PC-9 (cell line): ENCODE data around the gene GPER1. TPM values are rescaled to one million over a fixed set of nuclear protein-coding genes. Genes with fewer than 3 reads are reported as not detected.

Experiments
- BruUV-seq: library from RNA; stranded (reverse); fragments of 400-500 nt; replicated peaks from 2 replicates; lab custom pipeline; 2021; lab: Mats Ljungman, UMichigan
- CTCF ChIA-PET: fragments of 300-600 bp; sonication (Branson Sonifier 250); formaldehyde crosslinking; loops from one replicate; lab custom pipeline; 2022; ENCODE audit warnings: antibody characterized with exemption; lab: Charles Lee
- POLR2A ChIA-PET: fragments of 300-600 bp; sonication (Branson Sonifier 250); formaldehyde crosslinking; loops from one replicate; lab custom pipeline; 2022; ENCODE audit warnings: antibody characterized with exemption; ENCODE audit not compliant: unreplicated experiment; lab: Charles Lee
- DNase-seq, 2 experiments: peaks; one replicate each; pipeline versions ENCODE4 v3.0.0 to v3.0.0-alpha.2; 2015 to 2022; ENCODE audit warnings: mixed read lengths in 1 of 2
- H2AFZ ChIP-seq: fragments of 200-600 bp; sonication (generic); 2 replicates; pipeline ENCODE4 v1.8.1; 2017; ENCODE audit warnings: antibody characterized with exemption
- H3F3A ChIP-seq: fragments of 200-600 bp; sonication (generic); 2 replicates; pipeline ENCODE4 v1.8.1; 2017; ENCODE audit warnings: antibody characterized with exemption, mild to moderate bottlenecking, low read depth; ENCODE audit not compliant: insufficient read depth
- H3K27ac ChIP-seq: fragments of 200-600 bp; sonication (generic); 2 replicates; pipeline ENCODE4 v1.6.1; 2016; ENCODE audit warnings: mixed run types
- H3K27me3 ChIP-seq: fragments of 200-600 bp; sonication (generic); 2 replicates; pipeline ENCODE4 v1.6.1; 2016; ENCODE audit warnings: low read depth, mixed run types; ENCODE audit not compliant: insufficient read depth
- H3K36me3 ChIP-seq: fragments of 200-600 bp; sonication (generic); 2 replicates; pipeline ENCODE4 v1.6.1; 2016; ENCODE audit warnings: low read depth, mixed run types
- H3K4me1 ChIP-seq: fragments of 200-600 bp; sonication (generic); replicated peaks from 2 replicates; pipeline ENCODE4 v1.6.1; 2016; ENCODE audit warnings: mixed run types; ENCODE audit not compliant: insufficient read depth
- H3K4me2 ChIP-seq: fragments of 200-600 bp; sonication (generic); 2 replicates; pipeline ENCODE4 v1.6.1; 2017; ENCODE audit warnings: mixed run types
- H3K4me3 ChIP-seq: fragments of 200-600 bp; sonication (generic); 2 replicates; pipeline ENCODE4 v1.6.1; 2016; ENCODE audit warnings: mixed run types
- H3K79me2 ChIP-seq: fragments of 200-600 bp; sonication (generic); 2 replicates; pipeline ENCODE4 v1.6.1; 2017; ENCODE audit warnings: low read depth, mixed run types
- H3K9me2 ChIP-seq: fragments of 200-600 bp; sonication (generic); 2 replicates; pipeline ENCODE4 v1.8.1; 2017; ENCODE audit warnings: mild to moderate bottlenecking; ENCODE audit not compliant: insufficient read depth
- H3K9me3 ChIP-seq: fragments of 200-600 bp; sonication (generic); 2 replicates; pipeline ENCODE4 v1.8.1; 2016; ENCODE audit warnings: low read depth; ENCODE audit not compliant: insufficient read depth
- H4K20me1 ChIP-seq: fragments of 200-600 bp; sonication (generic); 2 replicates; pipeline ENCODE4 v1.8.1; 2017; ENCODE audit not compliant: insufficient read depth
- EZH2 ChIP-seq: fragments of 200-600 bp; sonication (generic); IDR thresholded peaks from 2 replicates; pipeline ENCODE4 v1.8.0; 2017; ENCODE audit warnings: antibody characterized with exemption, low read depth
- intact Hi-C: fragments of 100-400 bp; cut with micrococcal nuclease; formaldehyde crosslinking; loops from one replicate; pipeline ENCODE4 v1.10.0; 2022; ENCODE audit not compliant: unreplicated experiment
- total RNA-seq: library from RNA; stranded (reverse); gene quantifications from 2 replicates; pipeline ENCODE4 v1.2.3, GENCODE V29; 2021
- TF ChIP-seq, protein P1 (sequence below): fragments of 200-600 bp; sonication (generic); conservative IDR thresholded peaks from 2 replicates; pipeline ENCODE4 v1.6.1; 2017; ENCODE audit warnings: mixed run types, antibody characterized with exemption, mild to moderate bottlenecking, moderate library complexity

GPER1 gene
- total RNA-seq, 1 experiment from 2014 or later: 0.37 TPM

GRCh38 chr7:1041551-1042491, 46.1 kb upstream of the GPER1 start:
- POLR2A ChIA-PET: no interaction called here
- TF ChIP-seq, protein P1, sequence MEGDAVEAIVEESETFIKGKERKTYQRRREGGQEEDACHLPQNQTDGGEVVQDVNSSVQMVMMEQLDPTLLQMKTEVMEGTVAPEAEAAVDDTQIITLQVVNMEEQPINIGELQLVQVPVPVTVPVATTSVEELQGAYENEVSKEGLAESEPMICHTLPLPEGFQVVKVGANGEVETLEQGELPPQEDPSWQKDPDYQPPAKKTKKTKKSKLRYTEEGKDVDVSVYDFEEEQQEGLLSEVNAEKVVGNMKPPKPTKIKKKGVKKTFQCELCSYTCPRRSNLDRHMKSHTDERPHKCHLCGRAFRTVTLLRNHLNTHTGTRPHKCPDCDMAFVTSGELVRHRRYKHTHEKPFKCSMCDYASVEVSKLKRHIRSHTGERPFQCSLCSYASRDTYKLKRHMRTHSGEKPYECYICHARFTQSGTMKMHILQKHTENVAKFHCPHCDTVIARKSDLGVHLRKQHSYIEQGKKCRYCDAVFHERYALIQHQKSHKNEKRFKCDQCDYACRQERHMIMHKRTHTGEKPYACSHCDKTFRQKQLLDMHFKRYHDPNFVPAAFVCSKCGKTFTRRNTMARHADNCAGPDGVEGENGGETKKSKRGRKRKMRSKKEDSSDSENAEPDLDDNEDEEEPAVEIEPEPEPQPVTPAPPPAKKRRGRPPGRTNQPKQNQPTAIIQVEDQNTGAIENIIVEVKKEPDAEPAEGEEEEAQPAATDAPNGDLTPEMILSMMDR: no peak
- TF ChIP-seq EZH2: no peak
- CTCF ChIA-PET: no interaction called here
- intact Hi-C loops: no loop called here
- Histone ChIP-seq H3K27ac (no peak overlapping the region), H3F3A (peaks cover 45% of the 10 kb centered on the region), H4K20me1 (peaks cover 16% of the 10 kb centered on the region), H3K4me3 (no peak overlapping the region), H3K27me3 (no peaks in the 10 kb centered on the region), H3K4me2 (no peak overlapping the region), H3K79me2 (peaks cover 35% of the 10 kb centered on the region), H3K4me1 (peaks cover 34% of the 10 kb centered on the region), H3K36me3 (no peaks in the 10 kb centered on the region), H3K9me3 (no peaks in the 10 kb centered on the region), H2AFZ (no peak overlapping the region), H3K9me2 (no peaks in the 10 kb centered on the region)
- no TSS peak for BruUV-seq
- DNase-seq: no peak

DNA sequence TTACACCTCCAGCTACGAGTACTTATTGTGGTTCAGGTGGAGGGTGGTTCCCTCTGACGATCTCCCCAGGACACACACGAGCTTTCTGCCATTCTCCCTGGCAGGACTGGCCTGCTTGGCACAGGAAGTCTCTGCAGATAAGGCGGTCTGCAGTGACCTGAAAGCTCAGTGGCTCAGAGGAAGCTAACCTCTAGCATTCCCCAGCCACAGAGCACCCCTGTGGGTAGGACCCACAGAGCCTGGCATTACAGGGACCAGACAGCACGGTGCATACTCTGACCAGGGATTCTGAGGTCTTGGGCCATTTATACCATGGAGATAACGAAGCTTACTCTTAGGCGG, 45.5 kb upstream of the GPER1 start:
- Histone ChIP-seq H3K9me2 (no peaks in the 10 kb centered on the region), H3F3A (peaks cover 52% of the 10 kb centered on the region), H3K9me3 (no peaks in the 10 kb centered on the region), H3K27me3 (no peaks in the 10 kb centered on the region), H3K27ac (0 out of 2 replicates have a peak overlapping the region, but pooled peaks have one; percentile 89), H3K4me3 (no peak overlapping the region), H3K4me2 (no peak overlapping the region), H3K4me1 (peaks cover 40% of the 10 kb centered on the region), H2AFZ (no peak overlapping the region), H3K79me2 (peaks cover 35% of the 10 kb centered on the region), H3K36me3 (no peaks in the 10 kb centered on the region), H4K20me1 (peaks cover 22% of the 10 kb centered on the region)
- POLR2A ChIA-PET: no interaction called here
- intact Hi-C loops: no loop called here
- no TSS peak for BruUV-seq
- no peak for TF ChIP-seq EZH2
- CTCF ChIA-PET: no interaction called here
- DNase-seq: no peak

GRCh38 chr7:1043552-1044188, 44.2 kb upstream of the GPER1 start:
- DNase-seq: peak in 1 of 2 experiments; percentile 40
- Histone ChIP-seq H4K20me1 (peaks cover 32% of the 10 kb centered on the region), H3K9me2 (no peaks in the 10 kb centered on the region), H3K9me3 (no peaks in the 10 kb centered on the region), H3K4me1 (peaks cover 48% of the 10 kb centered on the region), H3K79me2 (peaks cover 35% of the 10 kb centered on the region), H3K4me2 (peak overlapping the region; percentile 91), H3K27ac (peak overlapping the region; percentile 89), H2AFZ (peak overlapping the region; percentile 73), H3F3A (peaks cover 64% of the 10 kb centered on the region), H3K27me3 (no peaks in the 10 kb centered on the region), H3K36me3 (no peaks in the 10 kb centered on the region), H3K4me3 (peak overlapping the region; percentile 57)
- BruUV-seq: TSS peak; percentile 93
- TF ChIP-seq EZH2: no peak
- TF ChIP-seq, protein P1: no peak
- intact Hi-C loops: no loop called here
- POLR2A ChIA-PET: interaction anchor here (0.6 to 1.0 kb wide), 2 partner anchors 15 to 115 kb away, joined by 3 read pairs; no protein-coding TSS in a partner anchor
- CTCF ChIA-PET: no interaction called here
